Measurements from ENCODE around the gene NARS2. TPM values are rescaled to one million over a fixed set of nuclear protein-coding genes. Genes with fewer than 3 reads are reported as not detected.

Gene NARS2, protein sequence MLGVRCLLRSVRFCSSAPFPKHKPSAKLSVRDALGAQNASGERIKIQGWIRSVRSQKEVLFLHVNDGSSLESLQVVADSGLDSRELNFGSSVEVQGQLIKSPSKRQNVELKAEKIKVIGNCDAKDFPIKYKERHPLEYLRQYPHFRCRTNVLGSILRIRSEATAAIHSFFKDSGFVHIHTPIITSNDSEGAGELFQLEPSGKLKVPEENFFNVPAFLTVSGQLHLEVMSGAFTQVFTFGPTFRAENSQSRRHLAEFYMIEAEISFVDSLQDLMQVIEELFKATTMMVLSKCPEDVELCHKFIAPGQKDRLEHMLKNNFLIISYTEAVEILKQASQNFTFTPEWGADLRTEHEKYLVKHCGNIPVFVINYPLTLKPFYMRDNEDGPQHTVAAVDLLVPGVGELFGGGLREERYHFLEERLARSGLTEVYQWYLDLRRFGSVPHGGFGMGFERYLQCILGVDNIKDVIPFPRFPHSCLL
- 15.7 and 18.5 TPM in 2 replicates for total RNA-seq
- polyA plus RNA-seq: 13.2 and 15.3 TPM in 2 replicates
- polyA plus RNA-seq (2012): 11.2 and 11.9 TPM in 2 replicates
- polyA minus RNA-seq (ENCODE audit: low replicate concordance): 0.82 and 1.6 TPM in 2 replicates

DNA sequence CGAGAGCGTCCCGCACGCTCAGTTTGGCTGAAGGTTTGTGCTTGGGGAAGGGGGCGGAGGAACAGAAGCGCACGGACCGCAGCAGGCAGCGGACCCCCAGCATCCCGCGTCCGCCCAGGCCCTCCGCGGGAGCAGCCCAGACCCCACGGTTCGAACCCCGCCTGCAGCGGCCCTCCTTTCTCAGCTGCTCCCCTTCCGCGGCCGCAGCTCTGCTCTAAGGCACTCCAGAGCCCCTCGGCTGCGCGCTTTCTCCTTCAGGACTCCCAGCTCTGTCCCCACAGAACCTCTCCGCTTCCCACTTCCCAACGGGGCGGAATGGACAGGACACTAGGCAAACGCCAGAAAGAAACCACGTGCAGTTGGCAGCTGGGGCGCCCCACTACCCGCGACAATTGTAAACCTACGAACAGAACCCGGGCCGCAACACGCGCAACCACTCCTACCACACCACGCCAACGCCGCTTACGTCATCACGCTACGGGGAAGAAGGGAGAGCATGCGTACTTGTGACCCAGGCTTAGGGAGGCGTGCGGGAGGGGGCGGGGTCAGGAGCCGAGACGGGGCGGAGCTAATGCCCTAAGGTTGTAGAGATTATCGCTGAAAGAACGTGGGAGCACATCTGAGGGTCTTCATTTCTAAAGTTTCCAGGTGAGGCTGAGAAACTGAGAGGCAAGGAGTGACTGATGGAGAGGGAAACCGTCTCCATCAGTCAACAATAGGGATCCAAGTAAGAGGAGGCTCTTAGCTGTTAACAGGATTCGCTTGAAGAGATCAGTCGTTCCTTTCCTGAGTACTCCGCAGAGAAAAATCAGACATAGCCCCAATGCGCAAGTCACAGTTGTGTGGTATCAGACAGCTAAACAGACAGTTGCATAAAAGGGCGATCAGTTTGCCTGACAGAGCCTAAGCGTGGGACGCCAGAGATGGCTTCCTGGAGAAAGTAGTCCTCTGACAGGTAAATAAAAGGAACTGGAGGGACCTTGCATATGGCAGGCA is at the start of gene NARS2:
Gene NARS2, minus strand, starts transcription at position 479 of the 996 bp plus-strand sequence. Its CDS starts 376 bp downstream, at position 103.
- TF ChIP-seq, protein P1, sequence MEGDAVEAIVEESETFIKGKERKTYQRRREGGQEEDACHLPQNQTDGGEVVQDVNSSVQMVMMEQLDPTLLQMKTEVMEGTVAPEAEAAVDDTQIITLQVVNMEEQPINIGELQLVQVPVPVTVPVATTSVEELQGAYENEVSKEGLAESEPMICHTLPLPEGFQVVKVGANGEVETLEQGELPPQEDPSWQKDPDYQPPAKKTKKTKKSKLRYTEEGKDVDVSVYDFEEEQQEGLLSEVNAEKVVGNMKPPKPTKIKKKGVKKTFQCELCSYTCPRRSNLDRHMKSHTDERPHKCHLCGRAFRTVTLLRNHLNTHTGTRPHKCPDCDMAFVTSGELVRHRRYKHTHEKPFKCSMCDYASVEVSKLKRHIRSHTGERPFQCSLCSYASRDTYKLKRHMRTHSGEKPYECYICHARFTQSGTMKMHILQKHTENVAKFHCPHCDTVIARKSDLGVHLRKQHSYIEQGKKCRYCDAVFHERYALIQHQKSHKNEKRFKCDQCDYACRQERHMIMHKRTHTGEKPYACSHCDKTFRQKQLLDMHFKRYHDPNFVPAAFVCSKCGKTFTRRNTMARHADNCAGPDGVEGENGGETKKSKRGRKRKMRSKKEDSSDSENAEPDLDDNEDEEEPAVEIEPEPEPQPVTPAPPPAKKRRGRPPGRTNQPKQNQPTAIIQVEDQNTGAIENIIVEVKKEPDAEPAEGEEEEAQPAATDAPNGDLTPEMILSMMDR (conservative IDR thresholded peaks at IDR 0.05 in 1 of 2, IDR thresholded peaks at IDR 0.05 in 1 of 2; ENCODE audit: low read depth in 1 of 2, low read length in 2 of 2): no peak
- no peak for TF ChIP-seq EZH2 (IDR thresholded peaks at IDR 0.05; ENCODE audit: low read length, missing control alignments)
- H3K27me3 ChIP-seq (ENCODE audit: control insufficient read depth, insufficient read depth, low read length): no peaks in the 10 kb centered on the region
- no peaks in the 10 kb centered on the region for H3K4me1 ChIP-seq (ENCODE audit: control insufficient read depth, extremely low read depth, insufficient read depth, low read length)
- H2AFZ ChIP-seq (ENCODE audit: low read length): peak within 1 kb of the TSS; percentile 93
- H4K20me1 ChIP-seq (ENCODE audit: control insufficient read depth, extremely low read depth, insufficient read depth, low read length): no peaks in the 10 kb centered on the region
- H3K9ac ChIP-seq (ENCODE audit: insufficient read depth, low read length): peak within 1 kb of the TSS; percentile 77
- no peaks in the 10 kb centered on the region for H3K9me3 ChIP-seq (ENCODE audit: control insufficient read depth, insufficient read depth, low read depth, low read length)
- peak within 1 kb of the TSS; percentile 77 for H3K27ac ChIP-seq (ENCODE audit: insufficient read depth, low read length)
- H3K4me2 ChIP-seq (ENCODE audit: extremely low read depth, insufficient read depth, low read length): peak within 1 kb of the TSS; percentile 92
- H3K79me2 ChIP-seq (ENCODE audit: control insufficient read depth, insufficient read depth, low read length): peaks cover 3% of the 10 kb centered on the region
- peak; percentile 95 to 97 for DNase-seq (ENCODE audit: low read depth in 2 of 2)
- H3K4me3 ChIP-seq (replicated peaks in 1 of 4; ENCODE audit: control extremely low read depth in 1 of 4, insufficient read depth in 1 of 4, low read depth in 3 of 4, low read length in 4 of 4): peak within 1 kb of the TSS; percentile 79 to 88 (median 86)
- H3K36me3 ChIP-seq (ENCODE audit: control insufficient read depth, insufficient read depth, low read length): no peaks in the 10 kb centered on the region

DNA sequence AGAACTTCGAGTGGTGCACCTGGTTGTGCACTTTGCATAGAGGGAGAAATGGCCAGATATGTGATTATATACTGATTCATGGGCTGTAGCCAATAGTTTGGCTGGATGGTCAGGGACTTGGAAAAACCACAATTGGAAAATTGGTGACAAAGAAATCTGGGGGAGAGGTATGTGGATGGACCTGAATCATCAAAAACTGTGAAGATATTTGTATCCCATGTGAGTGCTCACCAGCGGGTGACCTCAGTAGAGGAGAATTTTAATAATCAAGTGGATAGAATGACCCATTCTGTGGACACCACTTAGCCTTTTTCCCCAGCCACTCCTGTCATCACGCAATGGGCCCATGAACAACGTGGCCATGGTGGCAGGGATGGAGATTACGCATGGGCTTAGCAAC is 48.0 kb upstream of the NARS2 start:
- no peak for DNase-seq (ENCODE audit: low read depth in 2 of 2)

More for the DNA sequence above, 48.0 kb upstream of the NARS2 start:
- no peaks in the 10 kb centered on the region for H3K4me1 ChIP-seq (ENCODE audit: control insufficient read depth, extremely low read depth, insufficient read depth, low read length)
- no peaks in the 10 kb centered on the region for H3K79me2 ChIP-seq (ENCODE audit: control insufficient read depth, insufficient read depth, low read length)
- no peak for TF ChIP-seq EZH2 (IDR thresholded peaks at IDR 0.05; ENCODE audit: low read length, missing control alignments)
- TF ChIP-seq, protein P1 (conservative IDR thresholded peaks at IDR 0.05 in 1 of 2, IDR thresholded peaks at IDR 0.05 in 1 of 2; ENCODE audit: low read depth in 1 of 2, low read length in 2 of 2): no peak
- H3K27me3 ChIP-seq (ENCODE audit: control insufficient read depth, insufficient read depth, low read length): no peaks in the 10 kb centered on the region
- no peaks in the 10 kb centered on the region for H3K36me3 ChIP-seq (ENCODE audit: control insufficient read depth, insufficient read depth, low read length)
- no peak overlapping the region for H3K27ac ChIP-seq (ENCODE audit: insufficient read depth, low read length)
- H2AFZ ChIP-seq (ENCODE audit: low read length): no peak overlapping the region
- H4K20me1 ChIP-seq (ENCODE audit: control insufficient read depth, extremely low read depth, insufficient read depth, low read length): no peaks in the 10 kb centered on the region
- H3K4me3 ChIP-seq (replicated peaks in 1 of 4; ENCODE audit: control extremely low read depth in 1 of 4, insufficient read depth in 1 of 4, low read depth in 3 of 4, low read length in 4 of 4): no peak overlapping the region
- H3K4me2 ChIP-seq (ENCODE audit: extremely low read depth, insufficient read depth, low read length): no peak overlapping the region
- no peaks in the 10 kb centered on the region for H3K9me3 ChIP-seq (ENCODE audit: control insufficient read depth, insufficient read depth, low read depth, low read length)
- no peak overlapping the region for H3K9ac ChIP-seq (ENCODE audit: insufficient read depth, low read length)

All from fibroblast of lung (primary cell).